T-helper 2 cell treated with Interferon-gamma antibody and Interleukin-4, amounts not matched to agents 5 μg/mL and 100 μg/mL, for 36 hours (primary cell): ENCODE results near the gene ZNF786.
"Not testable (repeated sequence)": the region's sequence is repeated elsewhere in the genome, so short reads cannot be mapped to it uniquely, and the experiment has no call there.

Source experiments
- DNase-seq: peaks from one replicate; pipeline ENCODE4 v3.0.0; 2021; ENCODE audit warnings: low spot score
- H3K27ac Mint-ChIP-seq: one replicate; pipeline ENCODE4 v1.8.0; 2021; ENCODE audit warnings: mild to moderate bottlenecking, mixed read lengths
- H3K27me3 Mint-ChIP-seq: one replicate; pipeline ENCODE4 v1.8.0; 2021; ENCODE audit warnings: low read depth, mixed read lengths
- H3K36me3 Mint-ChIP-seq: one replicate; pipeline ENCODE4 v1.8.0; 2021; ENCODE audit warnings: low read depth, mixed read lengths
- H3K4me1 Mint-ChIP-seq: one replicate; pipeline ENCODE4 v1.8.0; 2021; ENCODE audit warnings: low read depth, mixed read lengths
- H3K4me3 Mint-ChIP-seq: one replicate; pipeline ENCODE4 v1.8.0; 2022; ENCODE audit warnings: mild to moderate bottlenecking, moderate library complexity, mixed read lengths
- H3K9me3 Mint-ChIP-seq: one replicate; pipeline ENCODE4 v1.8.0; 2021; ENCODE audit warnings: mixed read lengths

ZNF786 gene

GRCh38 chr7:149099058-149099457 lies 8.5 kb upstream of the ZNF786 start:
- Mint-ChIP-seq H3K36me3 (no peaks in the 10 kb centered on the region), H3K27ac (no peak overlapping the region), H3K4me1 (no peaks in the 10 kb centered on the region), H3K27me3 (no peaks in the 10 kb centered on the region), H3K4me3 (no peak overlapping the region), H3K9me3 (no peaks in the 10 kb centered on the region)
- no peak for DNase-seq

- Mint-ChIP-seq H3K9me3 (no peaks in the 10 kb centered on the region), H3K4me3 (no peak overlapping the region), H3K4me1 (no peaks in the 10 kb centered on the region), H3K36me3 (no peaks in the 10 kb centered on the region), H3K27ac (no peak overlapping the region), H3K27me3 (no peaks in the 10 kb centered on the region)
- no peak for DNase-seq
These were observed 6.6 kb upstream of the ZNF786 start for GRCh38 chr7:149097088-149097487.

GRCh38 chr7:149093228-149093627 lies 2.7 kb upstream of the ZNF786 start:
- DNase-seq: no peak
- Mint-ChIP-seq H3K9me3 (no peaks in the 10 kb centered on the region), H3K4me3 (no peak overlapping the region), H3K27ac (no peak overlapping the region), H3K36me3 (no peaks in the 10 kb centered on the region), H3K27me3 (no peaks in the 10 kb centered on the region), H3K4me1 (peaks cover 7% of the 10 kb centered on the region)

- DNase-seq, H3K9me3 Mint-ChIP-seq, H3K36me3 Mint-ChIP-seq, H3K27me3 Mint-ChIP-seq, H3K4me1 Mint-ChIP-seq, H3K27ac Mint-ChIP-seq: not testable (repeated sequence)
- peak overlapping the region; percentile 93 for H3K4me3 Mint-ChIP-seq
These were observed 1.7 kb upstream of the ZNF786 start for GRCh38 chr7:149092244-149092643.

- no peak overlapping the region for H3K27ac Mint-ChIP-seq
These were observed 3.1 kb downstream of the ZNF786 start for GRCh38 chr7:149087376-149087775.

GRCh38 chr7:149085866-149086265 lies 4.7 kb downstream of the ZNF786 start:
- Mint-ChIP-seq H3K27me3 (no peaks in the 10 kb centered on the region), H3K4me1 (peaks cover 4% of the 10 kb centered on the region), H3K27ac (no peak overlapping the region), H3K9me3 (peaks cover 14% of the 10 kb centered on the region), H3K36me3 (peaks cover 28% of the 10 kb centered on the region), H3K4me3 (no peak overlapping the region)
- no peak for DNase-seq

More at GRCh38 chr7:149087376-149087775, 3.1 kb downstream of the ZNF786 start:
- H3K27me3 Mint-ChIP-seq: no peaks in the 10 kb centered on the region
- peaks cover 7% of the 10 kb centered on the region for H3K4me1 Mint-ChIP-seq
- H3K9me3 Mint-ChIP-seq: peaks cover 14% of the 10 kb centered on the region
- no peak for DNase-seq
- peaks cover 28% of the 10 kb centered on the region for H3K36me3 Mint-ChIP-seq
- H3K4me3 Mint-ChIP-seq: no peak overlapping the region

GRCh38 chr7:149084407-149084806 lies 6.1 kb downstream of the ZNF786 start:
- Mint-ChIP-seq H3K27ac (no peak overlapping the region), H3K36me3 (peaks cover 35% of the 10 kb centered on the region), H3K27me3 (no peaks in the 10 kb centered on the region), H3K4me3 (no peak overlapping the region), H3K9me3 (peaks cover 14% of the 10 kb centered on the region), H3K4me1 (no peaks in the 10 kb centered on the region)
- DNase-seq: no peak

- no peaks in the 10 kb centered on the region for H3K27me3 Mint-ChIP-seq
- H3K9me3 Mint-ChIP-seq: peaks cover 14% of the 10 kb centered on the region
- no peak overlapping the region for H3K27ac Mint-ChIP-seq
- H3K4me1 Mint-ChIP-seq: no peaks in the 10 kb centered on the region
- DNase-seq: no peak
- peaks cover 39% of the 10 kb centered on the region for H3K36me3 Mint-ChIP-seq
- H3K4me3 Mint-ChIP-seq: no peak overlapping the region
These were observed 8.6 kb downstream of the ZNF786 start for GRCh38 chr7:149081914-149082313.

GRCh38 chr7:149077594-149077993 lies 12.9 kb downstream of the ZNF786 start:
- H3K9me3 Mint-ChIP-seq: no peaks in the 10 kb centered on the region
- H3K27ac Mint-ChIP-seq: no peak overlapping the region
- H3K4me3 Mint-ChIP-seq: no peak overlapping the region
- peaks cover 4% of the 10 kb centered on the region for H3K4me1 Mint-ChIP-seq
- DNase-seq: no peak
- H3K27me3 Mint-ChIP-seq: no peaks in the 10 kb centered on the region
- H3K36me3 Mint-ChIP-seq: peaks cover 25% of the 10 kb centered on the region

- Mint-ChIP-seq H3K36me3 (peaks cover 30% of the 10 kb centered on the region), H3K27me3 (no peaks in the 10 kb centered on the region), H3K27ac (no peak overlapping the region)
These were observed 15.2 kb downstream of the ZNF786 start for GRCh38 chr7:149075286-149075685.

GRCh38 chr7:149074116-149074885 lies 16.2 kb downstream of the ZNF786 start:
- Mint-ChIP-seq H3K9me3 (no peaks in the 10 kb centered on the region), H3K36me3 (peaks cover 29% of the 10 kb centered on the region), H3K27ac (no peak overlapping the region), H3K4me1 (peaks cover 4% of the 10 kb centered on the region), H3K4me3 (no peak overlapping the region), H3K27me3 (no peaks in the 10 kb centered on the region)
- no peak for DNase-seq

More at GRCh38 chr7:149075286-149075685, 15.2 kb downstream of the ZNF786 start:
- Mint-ChIP-seq H3K4me1 (peaks cover 4% of the 10 kb centered on the region), H3K4me3 (no peak overlapping the region), H3K9me3 (no peaks in the 10 kb centered on the region)
- no peak for DNase-seq

GRCh38 chr7:149072438-149072775 lies 18.1 kb downstream of the ZNF786 start:
- Mint-ChIP-seq H3K27ac (peak overlapping the region; percentile 12), H3K4me1 (peaks cover 4% of the 10 kb centered on the region), H3K9me3 (no peaks in the 10 kb centered on the region), H3K4me3 (no peak overlapping the region), H3K36me3 (peaks cover 30% of the 10 kb centered on the region), H3K27me3 (no peaks in the 10 kb centered on the region)
- DNase-seq: no peak

GRCh38 chr7:149071641-149072437 lies 18.7 kb downstream of the ZNF786 start:
- H3K36me3 Mint-ChIP-seq: peaks cover 27% of the 10 kb centered on the region
- no peaks in the 10 kb centered on the region for H3K9me3 Mint-ChIP-seq
- H3K27ac Mint-ChIP-seq: peak overlapping the region; percentile 26
- peak; percentile 54 for DNase-seq
- H3K27me3 Mint-ChIP-seq: no peaks in the 10 kb centered on the region
- peak overlapping the region; percentile 56 for H3K4me3 Mint-ChIP-seq
- peaks cover 4% of the 10 kb centered on the region for H3K4me1 Mint-ChIP-seq

- H3K36me3 Mint-ChIP-seq: peaks cover 24% of the 10 kb centered on the region
- H3K9me3 Mint-ChIP-seq: no peaks in the 10 kb centered on the region
- DNase-seq: no peak
- H3K4me3 Mint-ChIP-seq: no peak overlapping the region
- no peak overlapping the region for H3K27ac Mint-ChIP-seq
- no peaks in the 10 kb centered on the region for H3K27me3 Mint-ChIP-seq
- peaks cover 4% of the 10 kb centered on the region for H3K4me1 Mint-ChIP-seq
These were observed 19.3 kb downstream of the ZNF786 start for GRCh38 chr7:149071182-149071635.
